DND-41 (cell line): ENCODE measurements around the gene CTU2.

ENCODE experiments used
- CTCF ChIP-seq: IDR thresholded peaks from 2 replicates; pipeline ENCODE4 v1.5.1; 2012; ENCODE audit warnings: borderline replicate concordance, low read length, moderate library complexity, mild to moderate bottlenecking; ENCODE audit not compliant: poor library complexity, severe bottlenecking; ENCODE audit errors: extremely low read depth
- EZH2 ChIP-seq: IDR thresholded peaks from 3 replicates; pipeline ENCODE4 v1.6.1; 2012; ENCODE audit warnings: borderline replicate concordance, low read depth, mild to moderate bottlenecking, moderate library complexity, low read length, inconsistent platforms; ENCODE audit not compliant: severe bottlenecking

DNA sequence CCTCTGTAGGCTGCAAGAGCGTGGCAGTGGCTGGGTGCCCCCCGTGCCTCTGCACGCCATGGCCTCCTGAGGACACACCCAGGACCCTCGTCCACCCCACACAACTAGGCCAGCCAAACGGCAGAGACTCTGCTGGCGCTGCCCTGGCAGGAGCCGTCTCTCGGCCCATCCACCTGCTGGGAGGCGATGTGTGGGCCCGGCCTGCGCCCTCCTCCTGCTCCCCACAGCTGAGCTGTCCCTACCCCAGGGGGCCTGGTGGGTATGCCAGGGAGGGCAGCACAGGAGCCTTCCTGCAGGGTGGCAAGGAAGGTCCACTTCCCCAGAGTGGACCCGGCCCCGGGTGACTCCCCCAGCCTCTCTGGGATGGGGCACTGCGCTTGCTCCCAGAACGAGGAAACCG, 7.1 kb upstream of the CTU2 start:
- TF ChIP-seq CTCF (no peak), EZH2 (no peak)
